ENCODE data around the gene PTGFRN.

DNA sequence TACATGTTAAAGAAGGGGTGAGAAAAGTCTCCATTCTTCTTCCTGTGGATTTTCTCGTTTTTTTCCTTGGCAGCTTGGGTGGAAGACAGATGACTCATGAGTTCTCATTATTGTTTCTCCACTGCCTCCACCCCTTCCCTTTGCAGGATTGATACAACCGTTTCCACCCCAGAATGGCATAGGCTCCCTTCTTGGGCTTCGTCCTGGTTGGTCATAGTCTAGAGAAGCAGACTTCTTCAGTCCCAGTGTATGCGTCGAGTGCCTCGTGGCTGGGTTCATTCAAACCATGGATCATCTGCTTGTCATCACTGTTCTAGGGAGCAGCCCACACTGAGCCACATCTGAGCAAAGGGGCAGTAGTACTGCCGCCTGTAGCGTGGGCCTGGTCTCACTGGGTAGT, 13.7 kb downstream of the PTGFRN start:
- no peak for TF ChIP-seq EZH2 (IDR thresholded peaks at IDR 0.05; ENCODE audit: low read length)
- no peak for TF ChIP-seq CTCF (optimal IDR thresholded peaks at IDR 0.05 in 1 of 3, IDR thresholded peaks at IDR 0.05 in 1 of 3, conservative IDR thresholded peaks at IDR 0.05 in 1 of 3; ENCODE audit: extremely low read depth in 1 of 3, insufficient read depth in 2 of 3, low read length in 3 of 3)

Data from keratinocyte (primary cell).